ENCODE data around the gene GOLPH3.

DNA sequence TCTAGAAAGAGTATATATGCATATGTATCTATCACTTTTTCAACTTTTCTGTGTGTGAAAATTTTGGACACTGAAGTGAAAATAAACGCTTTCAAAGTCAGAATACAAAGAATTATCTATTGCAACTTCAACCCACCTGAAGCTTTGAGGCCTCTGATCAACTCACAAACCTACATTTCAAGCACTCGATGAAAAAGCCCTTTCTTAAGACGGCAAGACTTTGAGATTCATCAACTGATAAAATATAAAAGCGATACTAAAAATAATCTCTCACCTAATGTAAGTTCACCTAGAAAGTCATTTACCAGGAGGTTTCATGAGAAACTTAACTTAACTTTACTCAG, 1.2 kb downstream of the GOLPH3 start:
- no peak for TF ChIP-seq EP300 (conservative IDR thresholded peaks at IDR 0.05; ENCODE audit: poor library complexity, severe bottlenecking)
- TF ChIP-seq, protein P1, sequence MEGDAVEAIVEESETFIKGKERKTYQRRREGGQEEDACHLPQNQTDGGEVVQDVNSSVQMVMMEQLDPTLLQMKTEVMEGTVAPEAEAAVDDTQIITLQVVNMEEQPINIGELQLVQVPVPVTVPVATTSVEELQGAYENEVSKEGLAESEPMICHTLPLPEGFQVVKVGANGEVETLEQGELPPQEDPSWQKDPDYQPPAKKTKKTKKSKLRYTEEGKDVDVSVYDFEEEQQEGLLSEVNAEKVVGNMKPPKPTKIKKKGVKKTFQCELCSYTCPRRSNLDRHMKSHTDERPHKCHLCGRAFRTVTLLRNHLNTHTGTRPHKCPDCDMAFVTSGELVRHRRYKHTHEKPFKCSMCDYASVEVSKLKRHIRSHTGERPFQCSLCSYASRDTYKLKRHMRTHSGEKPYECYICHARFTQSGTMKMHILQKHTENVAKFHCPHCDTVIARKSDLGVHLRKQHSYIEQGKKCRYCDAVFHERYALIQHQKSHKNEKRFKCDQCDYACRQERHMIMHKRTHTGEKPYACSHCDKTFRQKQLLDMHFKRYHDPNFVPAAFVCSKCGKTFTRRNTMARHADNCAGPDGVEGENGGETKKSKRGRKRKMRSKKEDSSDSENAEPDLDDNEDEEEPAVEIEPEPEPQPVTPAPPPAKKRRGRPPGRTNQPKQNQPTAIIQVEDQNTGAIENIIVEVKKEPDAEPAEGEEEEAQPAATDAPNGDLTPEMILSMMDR (IDR thresholded peaks at IDR 0.05; ENCODE audit: poor library complexity, severe bottlenecking) = no peak

Data from neural cell (in vitro differentiated cells).